Nephron (organoid): ENCODE measurements around the gene CPSF4L.
A peak's percentile ranks its signal among the peaks of the same experiment; 100 is the strongest.

Experiments used
- H3K27ac Mint-ChIP-seq, 3 experiments: 2 replicates each; pipeline ENCODE4 v1.8.0; 2020; ENCODE audit warnings: mixed read lengths in 3 of 3, mild to moderate bottlenecking in 2 of 3, moderate library complexity in 1 of 3
- H3K27me3 Mint-ChIP-seq: 2 replicates; pipeline ENCODE4 v1.8.0; 2021; ENCODE audit warnings: low read depth, mild to moderate bottlenecking, moderate library complexity, mixed read lengths
- H3K36me3 Mint-ChIP-seq: 2 replicates; pipeline ENCODE4 v1.8.0; 2020; ENCODE audit warnings: low read depth, mixed read lengths
- H3K4me1 Mint-ChIP-seq: 2 replicates; pipeline ENCODE4 v1.8.0; 2020; ENCODE audit warnings: mixed read lengths
- H3K4me3 Mint-ChIP-seq, 3 experiments: 2 replicates each; pipeline ENCODE4 v1.8.0; 2020; ENCODE audit warnings: mild to moderate bottlenecking in 3 of 3, mixed read lengths in 3 of 3, moderate library complexity in 2 of 3
- H3K9me3 Mint-ChIP-seq: 2 replicates; pipeline ENCODE4 v1.8.0; 2020; ENCODE audit warnings: mixed read lengths
- CTCF ChIP-seq, 3 experiments: fragments of 200-600 bp; sonication (generic); IDR thresholded peaks; one replicate each; pipeline ENCODE4 v1.5.0; 2021; ENCODE audit warnings: antibody characterized with exemption in 3 of 3; ENCODE audit not compliant: unreplicated experiment in 3 of 3

CPSF4L gene

GRCh38 chr17:73237714-73238113 lies 24.0 kb downstream of the CPSF4L start:
- no peak for TF ChIP-seq CTCF (IDR thresholded peaks at IDR 0.05; ENCODE audit: unreplicated experiment in 3 of 3)
- Mint-ChIP-seq H3K9me3 (no peaks in the 10 kb centered on the region), H3K4me3 (no peak overlapping the region), H3K36me3 (peaks cover 57% of the 10 kb centered on the region), H3K27ac (peak overlapping the region in 1 of 3 experiments; percentile 5), H3K4me1 (peaks cover 31% of the 10 kb centered on the region), H3K27me3 (no peaks in the 10 kb centered on the region)

GRCh38 chr17:73234736-73235135 lies 26.9 kb downstream of the CPSF4L start:
- H3K36me3 Mint-ChIP-seq: peaks cover 37% of the 10 kb centered on the region
- peak overlapping the region; percentile 41 to 72 (median 71) for H3K4me3 Mint-ChIP-seq
- no peaks in the 10 kb centered on the region for H3K9me3 Mint-ChIP-seq
- peaks cover 46% of the 10 kb centered on the region for H3K4me1 Mint-ChIP-seq
- no peaks in the 10 kb centered on the region for H3K27me3 Mint-ChIP-seq
- no peak overlapping the region for H3K27ac Mint-ChIP-seq
- no peak for TF ChIP-seq CTCF (IDR thresholded peaks at IDR 0.05; ENCODE audit: unreplicated experiment in 3 of 3)

GRCh38 chr17:73232587-73233373 lies 28.9 kb downstream of the CPSF4L start:
- peaks cover 56% of the 10 kb centered on the region for H3K4me1 Mint-ChIP-seq
- peaks cover 26% of the 10 kb centered on the region for H3K36me3 Mint-ChIP-seq
- H3K27me3 Mint-ChIP-seq: no peaks in the 10 kb centered on the region
- TF ChIP-seq CTCF (IDR thresholded peaks at IDR 0.05; ENCODE audit: unreplicated experiment in 3 of 3): no peak
- H3K4me3 Mint-ChIP-seq: peak overlapping the region; percentile 94 to 100 (median 94)
- peak overlapping the region; percentile 100 for H3K27ac Mint-ChIP-seq
- no peaks in the 10 kb centered on the region for H3K9me3 Mint-ChIP-seq

GRCh38 chr17:73231841-73232586 lies 29.7 kb downstream of the CPSF4L start:
- peaks cover 58% of the 10 kb centered on the region for H3K4me1 Mint-ChIP-seq
- peak overlapping the region; percentile 100 for H3K27ac Mint-ChIP-seq
- no peaks in the 10 kb centered on the region for H3K27me3 Mint-ChIP-seq
- H3K4me3 Mint-ChIP-seq: peak overlapping the region; percentile 94 to 100 (median 94)
- H3K9me3 Mint-ChIP-seq: no peaks in the 10 kb centered on the region
- H3K36me3 Mint-ChIP-seq: peaks cover 21% of the 10 kb centered on the region
- peak in 1 of 3 experiments; percentile 25 for TF ChIP-seq CTCF (IDR thresholded peaks at IDR 0.05; ENCODE audit: unreplicated experiment in 3 of 3)

- Mint-ChIP-seq H3K4me3 (peak overlapping the region; percentile 94 to 100 (median 94)), H3K4me1 (peaks cover 62% of the 10 kb centered on the region), H3K36me3 (peaks cover 18% of the 10 kb centered on the region), H3K27me3 (no peaks in the 10 kb centered on the region), H3K27ac (peak overlapping the region; percentile 100), H3K9me3 (no peaks in the 10 kb centered on the region)
- TF ChIP-seq CTCF (IDR thresholded peaks at IDR 0.05; ENCODE audit: unreplicated experiment in 3 of 3): no peak
Observed at GRCh38 chr17:73231395-73231794, 30.3 kb downstream of the CPSF4L start.
